Mononuclear cell (primary cell): Measurements from ENCODE around the gene TTC8. TPM values are rescaled to one million over a fixed set of nuclear protein-coding genes. Genes with fewer than 3 reads are reported as not detected.
"Not testable (repeated sequence)": the region's sequence is repeated elsewhere in the genome, so short reads cannot be mapped to it uniquely, and the experiment has no call there.

Source experiments
- H3K27me3 ChIP-seq: 2 replicates; pipeline ENCODE4 v1.6.0; 2011; ENCODE audit warnings: low read length, control low read depth; ENCODE audit not compliant: insufficient read depth
- H3K4me1 ChIP-seq: 2 replicates; pipeline ENCODE4 v1.5.1; 2011; ENCODE audit warnings: mild to moderate bottlenecking, low read length, control low read depth; ENCODE audit not compliant: insufficient read depth
- H3K4me3 ChIP-seq: 2 replicates; pipeline ENCODE4 v1.5.1; 2011; ENCODE audit warnings: mild to moderate bottlenecking, low read length, moderate library complexity
- H3K9me3 ChIP-seq: 2 replicates; pipeline ENCODE4 v1.5.1; 2011; ENCODE audit warnings: low read depth, mild to moderate bottlenecking, control low read depth, low read length
- total RNA-seq: library from RNA; depleted of rRNA; stranded (reverse); fragments of >200 nt; gene quantifications from one replicate; pipeline ENCODE4 v1.2.3, GENCODE V29; 2012

The TTC8 gene
- total RNA-seq, 1 donor = 2.0 TPM

- Histone ChIP-seq H3K4me1 (no peaks in the 10 kb centered on the region), H3K27me3 (peaks cover 6% of the 10 kb centered on the region), H3K9me3 (no peaks in the 10 kb centered on the region), H3K4me3 (no peak overlapping the region)
Measured at GRCh38 chr14:88804477-88804876, 20.0 kb upstream of the TTC8 start.

GRCh38 chr14:88808359-88808758 is 16.1 kb upstream of the TTC8 start:
- Histone ChIP-seq H3K9me3 (no peaks in the 10 kb centered on the region), H3K27me3 (peaks cover 9% of the 10 kb centered on the region), H3K4me3 (no peak overlapping the region), H3K4me1 (no peaks in the 10 kb centered on the region)

DNA sequence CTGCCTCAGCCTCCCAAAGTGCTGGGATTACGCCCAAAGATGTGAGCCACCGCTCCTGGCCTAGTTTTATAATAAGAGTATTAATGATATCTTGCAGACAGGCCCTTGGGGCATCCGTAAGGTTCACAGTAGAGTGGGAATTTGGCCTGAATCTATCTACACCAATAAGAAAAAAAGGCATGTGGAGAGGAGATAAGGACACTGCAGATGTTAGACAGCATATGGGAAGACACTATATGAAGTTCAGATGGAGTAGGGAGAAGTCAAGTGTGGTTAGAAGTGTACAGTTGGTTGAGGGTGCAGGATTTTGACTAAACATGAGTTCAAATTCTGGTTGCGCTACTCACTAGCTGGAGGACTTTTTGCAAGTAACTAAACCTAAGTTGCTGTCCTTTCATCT is 8.5 kb upstream of the TTC8 start:
- Histone ChIP-seq H3K9me3 (no peaks in the 10 kb centered on the region), H3K27me3 (peaks cover 14% of the 10 kb centered on the region), H3K4me1 (no peaks in the 10 kb centered on the region), H3K4me3 (no peak overlapping the region)

DNA sequence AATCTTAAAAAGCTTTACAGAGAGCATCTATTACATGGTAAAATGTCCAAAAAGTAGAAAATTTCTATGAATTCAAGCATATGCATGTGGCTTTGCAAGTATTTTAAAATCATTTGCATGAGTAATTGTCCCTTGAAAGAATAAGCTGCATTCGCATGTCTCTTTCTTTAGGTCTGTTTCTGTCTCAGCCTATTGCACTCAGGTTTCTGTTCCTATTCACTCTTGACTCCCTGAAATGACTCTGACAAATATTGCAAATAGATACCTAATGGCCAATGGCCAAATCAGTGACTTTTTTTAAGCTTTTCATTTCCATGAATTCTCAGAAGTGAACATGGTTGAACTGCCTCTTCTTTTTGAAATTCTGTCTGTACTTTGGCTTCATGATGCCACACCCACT is 6.4 kb upstream of the TTC8 start:
- Histone ChIP-seq H3K27me3 (peaks cover 11% of the 10 kb centered on the region), H3K4me1 (no peaks in the 10 kb centered on the region), H3K9me3 (no peaks in the 10 kb centered on the region), H3K4me3 (no peak overlapping the region)

GRCh38 chr14:88819674-88820073 is 4.8 kb upstream of the TTC8 start:
- H3K4me1 ChIP-seq, H3K9me3 ChIP-seq, H3K4me3 ChIP-seq: not testable (repeated sequence)
- peaks cover 11% of the 10 kb centered on the region for H3K27me3 ChIP-seq

DNA sequence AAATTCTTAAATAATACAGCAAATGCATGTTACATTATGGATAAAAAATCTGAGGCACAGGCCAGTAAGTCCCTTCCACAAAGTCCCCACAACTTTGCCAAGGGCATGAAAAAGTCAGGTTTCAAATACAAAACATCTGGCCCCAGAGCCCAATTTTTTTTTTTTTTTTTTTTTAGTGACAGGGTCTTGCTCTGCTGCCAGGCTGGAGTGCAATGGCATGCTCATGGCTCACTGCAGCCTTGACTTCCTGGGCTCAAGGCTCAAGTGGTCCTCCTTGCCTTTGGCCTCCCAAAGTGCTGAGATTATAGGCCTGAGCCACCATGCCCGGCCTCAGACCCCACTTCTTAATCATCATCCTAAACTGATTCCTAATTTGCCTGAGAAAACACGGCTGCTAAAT is 3.1 kb upstream of the TTC8 start:
- peaks cover 11% of the 10 kb centered on the region for H3K4me1 ChIP-seq
- H3K4me3 ChIP-seq = no peak overlapping the region

DNA sequence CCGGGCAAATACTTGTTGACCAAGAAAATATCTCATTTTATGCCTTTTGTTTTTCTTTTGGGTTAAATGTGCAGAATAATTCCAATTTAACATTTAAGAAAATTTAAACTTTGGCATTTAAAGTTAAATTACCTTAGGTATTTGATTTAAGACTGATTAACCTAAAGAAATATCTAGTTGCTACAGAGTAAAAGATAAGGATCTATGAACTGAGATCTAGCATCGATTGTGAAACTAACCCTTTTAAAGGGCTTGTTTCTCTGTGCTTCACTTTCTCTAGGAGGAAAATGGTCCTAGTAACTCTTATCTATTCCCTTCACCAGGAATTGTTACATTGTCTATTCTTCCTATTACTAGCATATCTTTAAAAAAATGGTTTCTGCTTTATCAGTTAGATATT is 2.6 kb upstream of the TTC8 start:
- H3K4me1 ChIP-seq = peaks cover 11% of the 10 kb centered on the region
- H3K4me3 ChIP-seq = no peak overlapping the region
- no peaks in the 10 kb centered on the region for H3K9me3 ChIP-seq
- peaks cover 11% of the 10 kb centered on the region for H3K27me3 ChIP-seq

More for the DNA sequence above, 3.1 kb upstream of the TTC8 start:
- Histone ChIP-seq H3K9me3 (no peaks in the 10 kb centered on the region), H3K27me3 (peaks cover 11% of the 10 kb centered on the region)

- Histone ChIP-seq H3K4me3 (peak overlapping the region; percentile 62), H3K27me3 (peaks cover 8% of the 10 kb centered on the region), H3K9me3 (no peaks in the 10 kb centered on the region), H3K4me1 (peaks cover 11% of the 10 kb centered on the region)
Measured at GRCh38 chr14:88823968-88824313, 510 bp upstream of the TTC8 start.

GRCh38 chr14:88825078-88825458 is 617 bp downstream of the TTC8 start:
- H3K9me3 ChIP-seq = no peaks in the 10 kb centered on the region
- H3K4me3 ChIP-seq = peak overlapping the region; percentile 62
- H3K4me1 ChIP-seq = peaks cover 21% of the 10 kb centered on the region
- peaks cover 4% of the 10 kb centered on the region for H3K27me3 ChIP-seq

GRCh38 chr14:88825503-88825902 is 1.1 kb downstream of the TTC8 start:
- no peaks in the 10 kb centered on the region for H3K9me3 ChIP-seq
- H3K4me1 ChIP-seq = peaks cover 23% of the 10 kb centered on the region
- H3K27me3 ChIP-seq = no peaks in the 10 kb centered on the region
- H3K4me3 ChIP-seq = no peak overlapping the region

- Histone ChIP-seq H3K27me3 (no peaks in the 10 kb centered on the region), H3K9me3 (no peaks in the 10 kb centered on the region), H3K4me1 (peaks cover 19% of the 10 kb centered on the region), H3K4me3 (no peak overlapping the region)
Measured at GRCh38 chr14:88829188-88829587, 4.7 kb downstream of the TTC8 start.

- Histone ChIP-seq H3K4me3 (no peak overlapping the region), H3K9me3 (no peaks in the 10 kb centered on the region), H3K27me3 (no peaks in the 10 kb centered on the region), H3K4me1 (peaks cover 16% of the 10 kb centered on the region)
Measured at GRCh38 chr14:88829685-88830302, 5.3 kb downstream of the TTC8 start.

- no peaks in the 10 kb centered on the region for H3K27me3 ChIP-seq
- H3K4me3 ChIP-seq = no peak overlapping the region
- H3K9me3 ChIP-seq = no peaks in the 10 kb centered on the region
- peaks cover 12% of the 10 kb centered on the region for H3K4me1 ChIP-seq
Measured at GRCh38 chr14:88831284-88831683, 6.8 kb downstream of the TTC8 start.

DNA sequence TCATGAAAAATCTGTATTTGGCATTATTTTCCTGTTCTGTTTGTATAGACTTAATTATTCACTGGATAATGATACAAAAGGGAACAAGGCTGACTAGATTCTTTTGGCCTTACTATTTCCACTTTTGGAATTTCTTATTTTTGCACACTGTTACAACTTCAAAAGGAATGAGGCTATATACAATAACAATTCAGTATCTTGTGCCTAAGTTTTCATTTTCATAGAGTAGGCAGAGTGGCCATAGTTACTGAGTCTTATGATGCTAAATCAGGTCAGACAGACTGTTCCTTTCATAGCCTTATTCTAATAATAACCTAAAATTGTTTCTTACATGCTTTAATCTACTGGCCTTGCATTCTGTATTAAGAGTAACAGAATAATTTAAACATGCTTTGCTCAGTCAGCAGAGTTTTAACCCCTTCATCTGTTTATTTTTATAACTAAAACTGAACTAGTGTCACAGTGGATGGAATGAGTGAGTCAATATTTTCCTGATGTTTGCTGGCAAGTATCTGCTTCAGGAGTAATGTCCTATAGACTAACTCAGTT is 10.5 kb downstream of the TTC8 start:
- peaks cover 3% of the 10 kb centered on the region for H3K4me1 ChIP-seq
- no peaks in the 10 kb centered on the region for H3K9me3 ChIP-seq
- no peaks in the 10 kb centered on the region for H3K27me3 ChIP-seq
- H3K4me3 ChIP-seq = no peak overlapping the region

GRCh38 chr14:88835661-88836060 is 11.2 kb downstream of the TTC8 start:
- Histone ChIP-seq H3K4me1 (no peaks in the 10 kb centered on the region), H3K9me3 (no peaks in the 10 kb centered on the region), H3K4me3 (no peak overlapping the region), H3K27me3 (no peaks in the 10 kb centered on the region)

- no peaks in the 10 kb centered on the region for H3K4me1 ChIP-seq
- no peak overlapping the region for H3K4me3 ChIP-seq
- H3K9me3 ChIP-seq = no peaks in the 10 kb centered on the region
- no peaks in the 10 kb centered on the region for H3K27me3 ChIP-seq
Measured at GRCh38 chr14:88837495-88837894, 13.0 kb downstream of the TTC8 start.
